Retinal pigment epithelial cell (primary cell): ENCODE results near the gene PFN2.
"Not testable (repeated sequence)": the region's sequence is repeated elsewhere in the genome, so short reads cannot be mapped to it uniquely, and the experiment has no call there.

Experiments
- DNase-seq: peaks from one replicate; pipeline ENCODE4 v3.0.0-alpha.2; 2010; ENCODE audit warnings: low read depth
- H3K4me3 ChIP-seq: 2 replicates; pipeline ENCODE4 v1.5.1; 2011; ENCODE audit warnings: mild to moderate bottlenecking, low read length, control low read depth, moderate library complexity
- TF ChIP-seq, protein P1 (sequence below): conservative IDR thresholded peaks from 2 replicates; pipeline ENCODE4 v1.5.1; 2011; ENCODE audit warnings: low read depth, low read length, control low read depth, inconsistent platforms

PFN2 gene

DNA sequence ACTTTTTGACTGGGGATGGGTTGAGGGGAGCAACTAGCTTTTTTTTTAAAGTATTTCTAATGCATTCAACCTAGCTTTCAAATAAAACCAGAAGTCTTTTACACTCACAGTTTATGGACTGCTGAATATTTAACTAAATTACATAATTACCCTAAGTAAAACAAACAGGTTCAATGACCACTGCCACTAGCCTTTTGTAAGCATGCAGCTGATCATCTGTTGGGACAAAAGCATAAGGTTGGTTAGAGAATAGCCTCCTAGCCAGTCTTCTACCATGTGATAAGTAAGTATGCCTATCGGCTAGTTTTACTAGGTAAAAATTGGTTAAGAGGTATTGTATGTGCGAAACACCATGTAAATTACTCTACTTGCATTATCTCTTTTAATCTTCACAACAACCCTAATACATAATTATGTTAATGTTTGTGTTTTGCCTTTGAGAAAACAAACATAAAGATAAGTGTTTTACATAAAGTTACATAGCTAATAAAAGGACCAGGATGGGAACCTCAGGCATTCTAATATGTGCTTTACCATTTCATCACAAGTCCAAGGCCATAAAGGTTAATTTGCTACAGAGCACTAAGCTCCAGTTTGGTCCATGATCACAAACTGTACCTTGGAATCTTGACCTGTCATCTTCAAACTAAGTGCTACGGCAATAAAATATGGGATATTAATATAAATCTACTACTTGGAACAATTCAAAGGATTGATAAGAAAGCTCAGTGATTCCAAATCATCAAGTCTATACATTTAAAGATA, 13.2 kb downstream of the PFN2 start:
- DNase-seq, result no peak
- TF ChIP-seq, protein P1, sequence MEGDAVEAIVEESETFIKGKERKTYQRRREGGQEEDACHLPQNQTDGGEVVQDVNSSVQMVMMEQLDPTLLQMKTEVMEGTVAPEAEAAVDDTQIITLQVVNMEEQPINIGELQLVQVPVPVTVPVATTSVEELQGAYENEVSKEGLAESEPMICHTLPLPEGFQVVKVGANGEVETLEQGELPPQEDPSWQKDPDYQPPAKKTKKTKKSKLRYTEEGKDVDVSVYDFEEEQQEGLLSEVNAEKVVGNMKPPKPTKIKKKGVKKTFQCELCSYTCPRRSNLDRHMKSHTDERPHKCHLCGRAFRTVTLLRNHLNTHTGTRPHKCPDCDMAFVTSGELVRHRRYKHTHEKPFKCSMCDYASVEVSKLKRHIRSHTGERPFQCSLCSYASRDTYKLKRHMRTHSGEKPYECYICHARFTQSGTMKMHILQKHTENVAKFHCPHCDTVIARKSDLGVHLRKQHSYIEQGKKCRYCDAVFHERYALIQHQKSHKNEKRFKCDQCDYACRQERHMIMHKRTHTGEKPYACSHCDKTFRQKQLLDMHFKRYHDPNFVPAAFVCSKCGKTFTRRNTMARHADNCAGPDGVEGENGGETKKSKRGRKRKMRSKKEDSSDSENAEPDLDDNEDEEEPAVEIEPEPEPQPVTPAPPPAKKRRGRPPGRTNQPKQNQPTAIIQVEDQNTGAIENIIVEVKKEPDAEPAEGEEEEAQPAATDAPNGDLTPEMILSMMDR, result no peak

GRCh38 chr3:149955449-149955848, 15.2 kb downstream of the PFN2 start:
- TF ChIP-seq, protein P1, result no peak
- no peak for DNase-seq
- H3K4me3 ChIP-seq, result no peak overlapping the region

More for the DNA sequence above, 13.2 kb downstream of the PFN2 start:
- no peak overlapping the region for H3K4me3 ChIP-seq

- TF ChIP-seq, protein P1, result no peak
- H3K4me3 ChIP-seq, result no peak overlapping the region
- no peak for DNase-seq
These were observed 15.9 kb downstream of the PFN2 start for GRCh38 chr3:149954812-149955211.

- no peak overlapping the region for H3K4me3 ChIP-seq
- DNase-seq, result no peak
- TF ChIP-seq, protein P1, result no peak
These were observed 21.5 kb downstream of the PFN2 start for GRCh38 chr3:149949181-149949580.

GRCh38 chr3:149947231-149947630, 23.5 kb downstream of the PFN2 start:
- TF ChIP-seq, protein P1, result no peak
- H3K4me3 ChIP-seq, result no peak overlapping the region
- no peak for DNase-seq

- DNase-seq, H3K4me3 ChIP-seq: not testable (repeated sequence)
These were observed 26.7 kb downstream of the PFN2 start for GRCh38 chr3:149943966-149944365.

DNA sequence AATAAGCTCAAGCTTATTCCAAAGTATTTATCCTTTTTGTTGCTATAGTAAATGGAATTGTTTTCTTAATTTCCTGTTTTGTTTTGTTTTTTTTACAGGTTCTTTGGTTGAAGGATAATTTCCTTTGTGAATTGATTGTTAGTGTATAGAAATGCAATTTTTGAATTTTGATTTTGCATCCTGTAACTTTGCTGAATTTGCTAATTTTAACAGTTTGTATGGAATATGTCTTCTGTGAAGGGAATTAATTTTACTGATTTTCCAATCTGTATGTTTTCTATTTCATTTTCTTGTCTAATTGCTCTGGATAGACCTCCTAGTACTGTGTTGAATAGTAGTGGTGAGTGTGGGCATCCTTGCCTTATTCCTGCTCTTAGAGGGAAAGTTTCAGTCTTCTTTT, 28.3 kb downstream of the PFN2 start:
- TF ChIP-seq, protein P1, result no peak
- no peak overlapping the region for H3K4me3 ChIP-seq
- DNase-seq, result no peak

- TF ChIP-seq, protein P1, result no peak
- DNase-seq, result no peak
- H3K4me3 ChIP-seq, result no peak overlapping the region
These were observed 28.7 kb downstream of the PFN2 start for GRCh38 chr3:149941946-149942345.
